Measurements from ENCODE around the gene XPNPEP2.

XPNPEP2 gene

GRCh38 chrX:129786210-129786651 lies 47.5 kb downstream of the XPNPEP2 start:
- WGBS (ENCODE audit: extremely low coverage, insufficient coverage, insufficient read length) = no CpG with 5 or more reads among the region's 3 CpGs
- H2AFZ ChIP-seq (ENCODE audit: insufficient read depth, low read length, poor library complexity) = no peak overlapping the region

GRCh38 chrX:129787336-129788055 lies 48.7 kb downstream of the XPNPEP2 start:
- H3K79me2 ChIP-seq (ENCODE audit: control insufficient read depth, insufficient read depth, low read length, poor library complexity) = no peaks in the 10 kb centered on the region
- no peak overlapping the region for H3K4ac ChIP-seq (ENCODE audit: low read depth, low read length)
- no peak overlapping the region for H3K14ac ChIP-seq (ENCODE audit: low read length)
- no peak overlapping the region for H3K23ac ChIP-seq (ENCODE audit: low read length)
- H3K9me3 ChIP-seq (ENCODE audit: insufficient read depth, low read depth, low read length) = no peaks in the 10 kb centered on the region
- no peak overlapping the region for H2BK5ac ChIP-seq (ENCODE audit: low read depth, low read length, poor library complexity)
- no peak overlapping the region for H2BK12ac ChIP-seq (ENCODE audit: low read length)
- H4K91ac ChIP-seq (ENCODE audit: low read depth, low read length) = no peak overlapping the region
- H3K79me1 ChIP-seq (ENCODE audit: low read length) = no peaks in the 10 kb centered on the region
- DNase-seq = no peak
- no peak overlapping the region for H2BK120ac ChIP-seq (ENCODE audit: insufficient read depth, low read length, poor library complexity)
- H3K4me1 ChIP-seq (ENCODE audit: control insufficient read depth in 1 of 2, insufficient read depth in 2 of 2, low read length in 2 of 2) = peaks cover 7 to 12% of the 10 kb centered on the region in 2 experiments
- H3K36me3 ChIP-seq (ENCODE audit: control insufficient read depth in 1 of 2, insufficient read depth in 2 of 2, low read length in 2 of 2) = no peaks in the 10 kb centered on the region
- no peaks in the 10 kb centered on the region for H3K27me3 ChIP-seq (ENCODE audit: insufficient read depth, low read length)
- WGBS (ENCODE audit: extremely low coverage, insufficient coverage, insufficient read length) = no CpG with 5 or more reads among the region's 11 CpGs
- H3K4me3 ChIP-seq (ENCODE audit: low read depth, low read length) = no peak overlapping the region
- H3K9ac ChIP-seq (ENCODE audit: low read length) = no peak overlapping the region
- no peak overlapping the region for H2AFZ ChIP-seq (ENCODE audit: insufficient read depth, low read length, poor library complexity)
- no peak overlapping the region for H3K27ac ChIP-seq (ENCODE audit: low read depth, low read length)
- no peak overlapping the region for H4K12ac ChIP-seq (ENCODE audit: low read depth, low read length)
- no peak overlapping the region for H2AK5ac ChIP-seq (ENCODE audit: low read length)
- H3K18ac ChIP-seq (ENCODE audit: low read length) = no peak overlapping the region
- no peak overlapping the region for H4K8ac ChIP-seq (ENCODE audit: low read depth, low read length)
- no peak overlapping the region for H3K4me2 ChIP-seq (ENCODE audit: low read length)

More at GRCh38 chrX:129786210-129786651, 47.5 kb downstream of the XPNPEP2 start:
- peaks cover 7 to 12% of the 10 kb centered on the region in 2 experiments for H3K4me1 ChIP-seq (ENCODE audit: control insufficient read depth in 1 of 2, insufficient read depth in 2 of 2, low read length in 2 of 2)
- H3K79me2 ChIP-seq (ENCODE audit: control insufficient read depth, insufficient read depth, low read length, poor library complexity) = no peaks in the 10 kb centered on the region
- no peak for DNase-seq
- no peak overlapping the region for H3K27ac ChIP-seq (ENCODE audit: low read depth, low read length)
- H3K18ac ChIP-seq (ENCODE audit: low read length) = no peak overlapping the region
- no peak overlapping the region for H3K4ac ChIP-seq (ENCODE audit: low read depth, low read length)
- H4K8ac ChIP-seq (ENCODE audit: low read depth, low read length) = no peak overlapping the region
- H3K23ac ChIP-seq (ENCODE audit: low read length) = no peak overlapping the region
- no peak overlapping the region for H4K91ac ChIP-seq (ENCODE audit: low read depth, low read length)
- H2BK5ac ChIP-seq (ENCODE audit: low read depth, low read length, poor library complexity) = no peak overlapping the region
- H3K4me3 ChIP-seq (ENCODE audit: low read depth, low read length) = no peak overlapping the region
- no peak overlapping the region for H2BK12ac ChIP-seq (ENCODE audit: low read length)
- no peak overlapping the region for H3K9ac ChIP-seq (ENCODE audit: low read length)
- H2BK120ac ChIP-seq (ENCODE audit: insufficient read depth, low read length, poor library complexity) = no peak overlapping the region
- H3K4me2 ChIP-seq (ENCODE audit: low read length) = no peak overlapping the region
- H2AK5ac ChIP-seq (ENCODE audit: low read length) = no peak overlapping the region
- no peaks in the 10 kb centered on the region for H3K36me3 ChIP-seq (ENCODE audit: control insufficient read depth in 1 of 2, insufficient read depth in 2 of 2, low read length in 2 of 2)
- no peak overlapping the region for H4K12ac ChIP-seq (ENCODE audit: low read depth, low read length)
- no peaks in the 10 kb centered on the region for H3K27me3 ChIP-seq (ENCODE audit: insufficient read depth, low read length)
- no peaks in the 10 kb centered on the region for H3K79me1 ChIP-seq (ENCODE audit: low read length)
- no peak overlapping the region for H3K14ac ChIP-seq (ENCODE audit: low read length)
- H3K9me3 ChIP-seq (ENCODE audit: insufficient read depth, low read depth, low read length) = no peaks in the 10 kb centered on the region

GRCh38 chrX:129788527-129788926 lies 49.7 kb downstream of the XPNPEP2 start:
- no peaks in the 10 kb centered on the region for H3K36me3 ChIP-seq (ENCODE audit: control insufficient read depth in 1 of 2, insufficient read depth in 2 of 2, low read length in 2 of 2)
- H2BK5ac ChIP-seq (ENCODE audit: low read depth, low read length, poor library complexity) = no peak overlapping the region
- H4K91ac ChIP-seq (ENCODE audit: low read depth, low read length) = no peak overlapping the region
- H2BK120ac ChIP-seq (ENCODE audit: insufficient read depth, low read length, poor library complexity) = no peak overlapping the region
- no peak overlapping the region for H3K4ac ChIP-seq (ENCODE audit: low read depth, low read length)
- H3K9me3 ChIP-seq (ENCODE audit: insufficient read depth, low read depth, low read length) = no peaks in the 10 kb centered on the region
- H3K79me1 ChIP-seq (ENCODE audit: low read length) = no peaks in the 10 kb centered on the region
- no peak overlapping the region for H3K27ac ChIP-seq (ENCODE audit: low read depth, low read length)
- DNase-seq = no peak
- no peak overlapping the region for H2AFZ ChIP-seq (ENCODE audit: insufficient read depth, low read length, poor library complexity)
- no peaks in the 10 kb centered on the region for H3K79me2 ChIP-seq (ENCODE audit: control insufficient read depth, insufficient read depth, low read length, poor library complexity)
- H3K4me1 ChIP-seq (ENCODE audit: control insufficient read depth in 1 of 2, insufficient read depth in 2 of 2, low read length in 2 of 2) = peaks cover 7 to 12% of the 10 kb centered on the region in 2 experiments
- H3K18ac ChIP-seq (ENCODE audit: low read length) = no peak overlapping the region
- no peak overlapping the region for H2AK5ac ChIP-seq (ENCODE audit: low read length)
- no peak overlapping the region for H3K23ac ChIP-seq (ENCODE audit: low read length)
- no peak overlapping the region for H3K4me3 ChIP-seq (ENCODE audit: low read depth, low read length)
- H3K9ac ChIP-seq (ENCODE audit: low read length) = no peak overlapping the region
- H4K12ac ChIP-seq (ENCODE audit: low read depth, low read length) = no peak overlapping the region
- H3K4me2 ChIP-seq (ENCODE audit: low read length) = no peak overlapping the region
- WGBS (ENCODE audit: extremely low coverage, insufficient coverage, insufficient read length) = no CpG with 5 or more reads among the region's 6 CpGs
- H3K14ac ChIP-seq (ENCODE audit: low read length) = no peak overlapping the region
- no peak overlapping the region for H2BK12ac ChIP-seq (ENCODE audit: low read length)
- H3K27me3 ChIP-seq (ENCODE audit: insufficient read depth, low read length) = no peaks in the 10 kb centered on the region
- H4K8ac ChIP-seq (ENCODE audit: low read depth, low read length) = no peak overlapping the region

- H3K18ac ChIP-seq (ENCODE audit: low read length) = no peak overlapping the region
- WGBS (ENCODE audit: extremely low coverage, insufficient coverage, insufficient read length) = no CpG with 5 or more reads among the region's 3 CpGs
- H3K9ac ChIP-seq (ENCODE audit: low read length) = no peak overlapping the region
- H3K27me3 ChIP-seq (ENCODE audit: insufficient read depth, low read length) = no peaks in the 10 kb centered on the region
- H4K8ac ChIP-seq (ENCODE audit: low read depth, low read length) = no peak overlapping the region
- H3K4me3 ChIP-seq (ENCODE audit: low read depth, low read length) = no peak overlapping the region
- no peak overlapping the region for H3K4me2 ChIP-seq (ENCODE audit: low read length)
- no peak overlapping the region for H2AK5ac ChIP-seq (ENCODE audit: low read length)
- no peak for DNase-seq
- H2BK5ac ChIP-seq (ENCODE audit: low read depth, low read length, poor library complexity) = no peak overlapping the region
- H3K4me1 ChIP-seq (ENCODE audit: control insufficient read depth in 1 of 2, insufficient read depth in 2 of 2, low read length in 2 of 2) = peaks cover 7 to 12% of the 10 kb centered on the region in 2 experiments
- H4K12ac ChIP-seq (ENCODE audit: low read depth, low read length) = no peak overlapping the region
- H3K79me1 ChIP-seq (ENCODE audit: low read length) = no peaks in the 10 kb centered on the region
- no peak overlapping the region for H2BK12ac ChIP-seq (ENCODE audit: low read length)
- H3K36me3 ChIP-seq (ENCODE audit: control insufficient read depth in 1 of 2, insufficient read depth in 2 of 2, low read length in 2 of 2) = no peaks in the 10 kb centered on the region
- no peak overlapping the region for H3K14ac ChIP-seq (ENCODE audit: low read length)
- no peak overlapping the region for H3K4ac ChIP-seq (ENCODE audit: low read depth, low read length)
- no peak overlapping the region for H3K23ac ChIP-seq (ENCODE audit: low read length)
- H2AFZ ChIP-seq (ENCODE audit: insufficient read depth, low read length, poor library complexity) = no peak overlapping the region
- H4K91ac ChIP-seq (ENCODE audit: low read depth, low read length) = no peak overlapping the region
- H3K27ac ChIP-seq (ENCODE audit: low read depth, low read length) = no peak overlapping the region
- H2BK120ac ChIP-seq (ENCODE audit: insufficient read depth, low read length, poor library complexity) = no peak overlapping the region
- H3K9me3 ChIP-seq (ENCODE audit: insufficient read depth, low read depth, low read length) = no peaks in the 10 kb centered on the region
- no peaks in the 10 kb centered on the region for H3K79me2 ChIP-seq (ENCODE audit: control insufficient read depth, insufficient read depth, low read length, poor library complexity)
Observed at GRCh38 chrX:129790146-129790545, 51.4 kb downstream of the XPNPEP2 start.

Measured in trophoblast cell (in vitro differentiated cells and primary cell).